AG20443 (cell line): ENCODE measurements around the gene PLEKHH1.
"Not testable (repeated sequence)": the region's sequence is repeated elsewhere in the genome, so short reads cannot be mapped to it uniquely, and the experiment has no call there.

ENCODE experiments used
- DNase-seq: peaks from one replicate; pipeline ENCODE4 v3.0.0; 2012; ENCODE audit warnings: low spot score, mixed read lengths

Gene PLEKHH1

DNA sequence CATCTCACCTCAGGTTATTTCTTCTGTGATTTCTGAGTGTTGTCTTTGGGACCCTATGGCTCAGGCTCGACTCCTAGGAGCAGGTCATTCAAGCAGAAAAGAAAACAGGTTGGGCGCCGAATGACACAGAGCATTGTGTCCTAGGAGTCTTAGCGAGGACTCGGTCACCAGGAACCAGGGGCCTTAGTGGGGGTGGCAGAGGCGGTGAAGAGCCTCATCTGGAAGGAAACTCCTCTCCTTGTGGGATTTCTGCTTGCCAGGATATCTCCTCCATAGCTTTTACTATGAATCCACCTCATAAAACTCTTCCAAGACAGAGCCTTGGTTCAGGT lies 630 bp downstream of the PLEKHH1 start:
- no peak for DNase-seq

DNA sequence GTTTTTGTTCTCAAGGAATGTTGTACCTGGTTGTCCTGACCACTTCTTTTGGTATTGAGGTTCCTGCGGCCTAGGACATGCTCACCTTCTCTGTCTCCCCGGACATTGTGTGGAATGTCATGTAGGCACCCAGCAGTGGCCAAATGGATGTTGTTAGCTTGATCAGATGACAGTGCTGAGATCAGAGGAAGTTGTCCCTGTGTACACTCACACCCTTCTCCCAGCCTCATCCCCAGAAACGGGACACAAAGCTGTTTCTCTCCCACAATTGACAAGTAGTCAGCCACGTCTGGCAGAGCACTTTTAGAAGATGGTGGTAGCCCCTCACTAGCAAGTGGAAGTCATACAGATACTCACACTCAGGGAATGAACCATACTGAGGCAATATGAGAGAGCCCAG lies 3.0 kb downstream of the PLEKHH1 start:
- no peak for DNase-seq

DNA sequence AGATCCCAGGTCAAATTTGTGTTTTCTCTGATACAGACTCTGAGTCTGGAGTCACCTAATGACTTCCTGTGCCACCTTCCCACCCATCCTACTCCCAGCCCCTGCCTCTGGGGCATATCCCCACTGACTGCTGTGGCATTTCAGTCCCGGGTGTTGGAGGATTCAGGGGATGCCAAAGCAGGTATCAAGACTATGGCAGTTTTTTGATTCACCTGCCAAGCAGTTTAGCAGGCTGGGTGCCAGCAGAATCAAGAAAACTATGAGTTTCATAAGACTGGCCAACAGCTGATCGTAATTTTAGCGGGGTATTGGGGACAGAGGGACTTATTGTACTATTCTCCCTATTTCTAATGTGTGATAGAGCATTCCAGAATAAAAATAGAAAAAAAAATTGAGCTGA lies 4.6 kb downstream of the PLEKHH1 start:
- DNase-seq, result no peak

DNA sequence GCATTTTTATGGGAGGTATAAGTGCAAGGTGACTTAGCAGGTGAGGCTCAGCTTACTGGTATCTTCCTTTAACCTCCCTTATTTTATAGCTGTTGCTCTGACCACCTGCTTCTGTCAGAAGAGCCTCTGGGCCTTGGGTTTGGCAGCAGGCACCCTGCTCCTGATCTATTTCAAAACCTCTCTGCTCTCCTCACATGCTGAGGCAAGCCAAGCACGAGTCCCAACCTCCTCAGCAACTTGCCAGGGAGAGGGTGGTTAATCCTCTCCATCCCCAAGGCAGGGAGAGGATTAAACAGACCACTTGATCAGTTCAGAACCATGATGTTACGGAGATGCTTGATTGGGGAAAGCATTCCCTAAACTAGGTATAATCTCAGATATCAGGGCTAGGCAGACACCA lies 5.4 kb downstream of the PLEKHH1 start:
- DNase-seq, result no peak

DNA sequence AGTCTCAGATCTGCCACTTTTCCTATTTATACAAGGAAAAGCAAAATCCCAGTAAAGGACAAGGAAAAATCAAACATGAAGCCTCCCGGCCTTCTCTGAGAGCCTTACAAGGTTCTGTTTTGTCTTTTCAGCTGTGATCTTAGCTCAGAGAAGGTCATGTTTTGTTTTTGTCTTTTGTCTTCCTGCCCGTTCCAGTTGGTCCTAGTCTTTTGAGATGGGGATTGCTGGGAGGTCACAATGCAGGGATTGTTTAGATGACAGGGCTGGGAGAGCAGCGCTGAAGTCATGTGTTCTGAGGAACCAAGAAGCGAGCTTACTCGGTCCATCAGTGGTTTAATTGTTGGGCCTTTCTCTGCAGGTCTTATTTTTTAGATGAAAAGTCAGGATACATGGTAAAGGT lies 6.0 kb downstream of the PLEKHH1 start:
- DNase-seq, result no peak

DNA sequence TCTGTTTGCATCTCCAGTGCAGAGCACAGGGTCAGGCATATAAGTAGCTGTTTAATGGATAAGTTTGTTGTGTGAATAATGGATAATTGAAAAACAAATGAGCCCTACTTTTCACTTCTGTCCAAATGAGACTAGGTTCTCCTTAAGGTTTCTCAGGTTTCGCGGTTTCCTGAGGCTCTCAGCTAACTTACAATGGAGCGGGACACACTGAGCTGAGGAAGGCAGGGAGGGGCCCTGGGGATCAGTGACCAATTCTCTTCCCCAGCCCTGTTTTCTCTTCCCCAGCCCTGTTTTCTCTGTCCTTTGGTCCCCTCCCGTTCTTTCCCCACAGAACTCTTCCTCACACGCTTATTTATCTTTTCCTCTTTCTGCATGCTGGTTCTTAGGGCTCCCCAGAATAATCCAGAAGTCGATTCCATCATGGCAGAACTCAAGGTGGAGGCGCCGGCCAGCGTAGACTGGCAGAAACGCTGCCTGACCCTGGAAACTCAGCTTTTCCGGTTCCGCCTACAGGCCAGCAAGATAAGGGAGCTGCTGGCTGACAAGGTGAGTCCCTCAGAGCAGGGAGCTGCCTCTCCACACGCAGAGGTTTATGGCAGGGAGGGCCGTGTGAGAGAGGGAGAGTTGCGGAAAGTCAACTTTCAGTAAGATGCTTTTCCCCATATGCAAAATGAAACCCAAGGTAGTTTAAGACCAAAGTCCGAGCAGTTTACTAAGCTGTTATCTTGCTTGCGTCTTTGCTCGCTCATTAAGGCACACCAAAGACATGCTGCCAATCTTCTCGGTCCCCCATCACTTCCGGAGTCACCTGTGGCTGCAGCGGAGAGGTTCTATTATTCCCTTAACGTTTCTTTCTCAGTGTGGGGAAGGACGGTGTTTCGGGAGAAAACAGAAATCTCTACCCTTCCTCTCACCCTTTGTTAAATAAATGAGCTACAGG lies 8.6 kb downstream of the PLEKHH1 start:
- DNase-seq, result no peak

DNA sequence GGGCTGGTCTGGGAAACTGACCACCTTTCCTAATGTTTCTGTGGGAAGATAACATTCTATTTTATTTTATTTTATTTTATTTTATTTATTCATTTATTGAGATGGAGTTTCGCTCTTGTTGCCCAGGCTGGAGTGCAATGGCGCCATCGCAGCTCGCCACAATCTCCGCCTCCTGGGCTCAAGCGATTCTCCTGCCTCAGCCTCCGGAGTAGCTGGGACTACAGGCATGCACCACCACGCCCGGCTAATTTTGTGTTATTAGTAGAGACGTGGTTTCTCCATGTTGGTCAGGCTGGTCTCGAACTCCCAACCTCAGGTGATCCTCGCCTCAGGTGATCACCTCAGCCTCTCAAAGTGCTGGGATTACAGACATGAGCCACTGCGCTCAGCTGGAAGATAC lies 9.5 kb downstream of the PLEKHH1 start:
- not testable (repeated sequence) for DNase-seq

DNA sequence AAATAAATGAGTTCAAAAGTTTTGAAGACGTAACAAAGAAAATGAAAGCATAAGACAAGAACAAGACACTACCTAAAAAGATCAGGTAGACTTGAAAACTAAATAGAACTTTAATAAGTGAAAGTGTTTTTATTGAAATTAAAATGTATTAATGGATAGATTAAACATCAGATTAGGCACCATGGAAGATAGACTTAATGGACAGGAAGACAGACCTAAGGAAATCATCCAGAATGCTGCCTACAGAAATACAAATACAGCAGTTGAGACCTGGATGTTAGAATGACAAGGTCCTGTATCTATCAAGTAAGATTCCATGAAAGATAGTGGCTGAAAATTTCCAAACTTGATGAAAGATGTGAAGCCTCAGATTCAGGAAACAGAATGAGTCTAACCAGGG lies 11.5 kb downstream of the PLEKHH1 start:
- DNase-seq, result no peak

DNA sequence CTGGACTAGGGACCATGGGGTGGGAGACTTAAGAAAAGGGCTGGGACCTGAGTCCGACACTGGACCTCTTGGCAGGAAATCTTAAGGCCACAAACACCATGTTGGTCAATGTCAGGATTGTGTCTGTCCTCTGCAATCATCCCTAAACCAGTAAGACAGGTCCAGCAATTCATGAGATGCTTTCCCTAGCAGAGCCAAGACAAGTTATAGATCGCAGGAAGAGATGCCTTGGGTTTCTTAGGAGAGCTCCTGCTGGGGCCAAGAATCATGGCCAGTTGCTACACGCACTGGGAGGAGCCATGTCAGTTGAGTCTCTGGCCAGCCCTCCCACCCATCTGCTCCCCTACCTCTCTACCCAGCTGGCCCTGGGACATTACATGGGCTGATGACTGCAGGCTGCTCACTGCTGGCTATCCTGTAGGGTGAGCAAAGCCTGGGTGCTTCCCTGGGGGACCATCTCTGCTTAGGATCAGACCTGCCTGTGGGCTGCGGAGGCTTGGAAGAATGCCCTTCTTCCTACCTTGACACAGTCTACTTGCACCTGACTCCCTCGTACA lies 14.2 kb downstream of the PLEKHH1 start:
- no peak for DNase-seq

DNA sequence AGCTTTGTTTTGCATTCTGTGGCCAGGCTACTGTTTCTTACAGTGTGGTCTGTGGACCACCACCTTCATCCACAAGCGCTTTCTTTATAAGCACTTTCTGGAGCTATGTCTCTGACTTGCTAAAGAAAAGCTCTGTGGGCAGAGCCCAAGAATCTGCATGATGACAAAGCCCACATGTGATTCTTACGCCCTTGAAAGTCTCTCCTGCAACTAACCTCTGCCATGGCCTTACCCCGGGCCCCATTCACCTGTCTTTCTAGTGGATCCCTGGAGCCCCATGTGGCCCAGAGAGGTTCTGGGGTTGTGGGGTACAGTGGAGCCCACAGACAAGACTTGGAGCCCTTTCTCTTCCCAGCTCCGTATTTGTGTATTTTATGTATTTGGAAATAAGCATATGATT lies 16.6 kb downstream of the PLEKHH1 start:
- no peak for DNase-seq

DNA sequence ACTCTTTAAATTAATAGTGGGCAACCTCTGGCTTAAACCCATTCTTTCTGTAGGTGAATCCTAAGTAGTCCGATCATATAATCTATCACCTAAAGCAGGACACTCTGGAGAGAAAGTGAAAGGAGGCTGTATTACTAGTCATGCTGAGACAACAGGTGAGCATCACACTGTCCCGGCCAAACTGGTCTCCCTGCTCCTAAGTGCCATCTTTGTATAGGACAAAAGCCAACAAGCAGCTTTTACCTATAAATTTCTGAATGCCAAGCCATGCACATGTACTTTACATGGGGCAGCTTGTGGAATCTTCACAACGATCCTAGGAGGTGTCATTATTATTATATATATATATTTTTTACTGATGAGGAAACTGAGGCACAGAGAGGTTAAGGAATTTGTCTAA lies 18.0 kb downstream of the PLEKHH1 start:
- DNase-seq, result no peak

DNA sequence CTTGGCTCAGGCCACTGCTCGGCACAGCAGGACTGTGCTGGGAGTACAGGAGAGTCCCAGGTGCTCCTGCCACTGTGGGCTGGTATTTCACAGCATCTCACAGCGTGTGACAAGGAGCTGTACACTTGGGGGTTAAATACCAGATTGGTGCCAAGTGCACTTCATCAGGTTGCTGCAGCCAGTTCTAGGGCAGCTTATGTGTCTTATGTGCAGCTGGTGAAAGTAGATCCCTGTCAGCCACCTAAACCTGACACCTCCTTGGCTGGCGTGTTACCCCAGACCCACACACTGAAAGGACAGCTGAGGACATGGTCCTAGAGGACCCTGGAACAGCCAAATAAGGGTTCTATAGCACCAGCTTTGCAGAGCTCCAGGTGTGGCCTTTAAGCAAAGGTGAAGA lies 18.9 kb downstream of the PLEKHH1 start:
- DNase-seq, result no peak

DNA sequence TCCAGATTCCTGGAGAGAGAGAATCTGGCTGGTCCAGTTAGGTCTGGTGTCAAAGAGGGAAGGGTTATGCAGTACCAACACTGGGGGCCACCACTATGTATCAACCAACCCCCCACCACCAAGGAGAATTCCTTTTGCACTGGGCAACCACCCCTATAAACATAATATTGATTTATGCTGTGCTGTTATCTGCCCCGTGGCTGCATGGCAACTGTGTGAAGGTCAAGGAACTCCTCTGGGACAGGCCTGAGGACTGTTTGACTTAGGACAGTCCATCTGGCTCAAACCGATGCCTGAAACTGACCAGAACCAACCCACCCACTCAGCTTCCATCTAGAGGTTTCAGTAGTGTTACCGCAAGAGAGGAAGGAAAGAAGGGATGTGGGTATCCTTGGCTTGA lies 20.5 kb downstream of the PLEKHH1 start:
- DNase-seq, result no peak

DNA sequence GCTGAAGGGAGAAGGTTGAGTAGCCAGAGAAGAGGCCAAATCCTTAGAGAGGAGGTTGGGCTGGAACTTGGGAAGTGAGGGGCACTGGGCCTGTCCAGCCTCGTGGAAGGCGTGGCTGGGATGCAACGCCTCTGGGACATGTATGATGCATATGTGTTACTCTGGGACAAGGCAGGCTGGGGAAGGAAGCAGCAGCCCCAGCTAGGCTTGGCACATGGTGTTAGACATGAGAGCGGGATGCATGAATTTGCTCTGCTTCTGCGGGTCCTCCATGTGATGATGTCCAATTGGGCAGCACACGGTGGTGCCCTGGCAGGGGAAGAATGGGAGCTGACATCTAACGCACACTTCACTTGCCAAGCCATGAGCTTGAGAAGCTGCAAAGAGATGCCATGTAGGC lies 21.3 kb downstream of the PLEKHH1 start:
- DNase-seq, result no peak

DNA sequence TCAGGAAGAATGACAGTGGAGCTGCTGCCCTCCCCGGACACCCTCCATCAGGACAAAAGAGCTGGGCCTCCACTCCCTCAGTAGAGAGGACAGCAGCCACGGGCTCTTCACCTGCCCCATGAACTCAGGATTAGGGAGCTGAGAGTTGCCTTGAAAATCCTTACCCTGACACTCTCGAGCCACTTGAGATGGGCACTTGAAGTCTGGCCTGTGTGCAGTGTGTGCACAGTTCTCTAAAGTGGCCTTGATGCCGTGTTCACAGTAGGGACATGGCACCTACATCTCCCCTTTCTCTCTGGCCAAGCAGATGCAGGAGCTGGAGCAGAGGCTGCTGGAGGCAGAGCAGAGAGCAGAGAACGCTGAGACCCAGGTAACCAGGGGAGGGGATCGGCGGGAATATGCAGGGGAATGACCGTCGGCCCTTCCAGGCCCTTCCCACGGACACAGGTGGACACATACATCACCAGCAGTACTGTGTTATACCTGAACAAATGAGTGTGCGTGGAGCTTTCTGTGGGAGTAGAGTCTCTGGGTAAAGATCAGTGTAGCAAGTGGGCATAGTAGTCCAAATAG lies 22.5 kb downstream of the PLEKHH1 start:
- DNase-seq, result no peak

DNA sequence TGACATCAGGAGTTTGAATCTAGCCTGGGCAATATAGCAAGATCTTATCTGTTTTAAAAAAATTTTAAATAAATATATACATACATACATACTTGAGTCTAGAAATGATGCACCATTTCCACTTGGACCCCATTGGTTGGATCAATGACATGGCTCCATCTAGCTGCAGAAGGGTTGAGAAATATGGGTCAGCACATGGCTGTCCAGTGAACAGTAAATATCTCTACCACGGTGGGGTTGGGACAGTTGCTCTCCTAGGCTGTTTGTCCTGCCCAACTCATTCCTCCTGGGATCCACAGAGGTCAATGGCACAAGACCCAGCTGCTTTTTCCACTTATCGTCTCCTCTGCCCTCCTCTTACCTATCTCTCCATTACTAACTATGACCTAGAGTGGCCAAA lies 23.6 kb downstream of the PLEKHH1 start:
- DNase-seq, result no peak

DNA sequence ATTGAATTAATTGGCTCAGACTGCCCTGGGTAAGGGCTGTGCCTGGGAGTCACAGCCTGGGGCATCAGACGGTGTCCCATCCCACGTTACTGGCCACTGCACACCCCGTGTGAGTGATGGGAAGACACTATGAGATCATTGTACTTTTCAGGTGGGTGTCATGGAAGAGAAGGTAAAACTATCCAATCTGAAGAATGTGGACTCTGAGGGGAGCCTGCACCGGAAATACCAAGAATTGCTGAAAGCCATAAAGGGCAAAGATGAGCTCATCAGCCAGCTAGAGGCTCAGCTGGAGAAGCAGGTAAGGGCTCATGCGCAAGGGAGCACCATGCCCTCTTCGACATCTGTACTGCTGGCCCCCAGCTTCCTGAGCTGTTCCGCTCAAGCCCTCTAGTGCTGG lies 24.0 kb downstream of the PLEKHH1 start:
- DNase-seq, result peak; percentile 73

DNA sequence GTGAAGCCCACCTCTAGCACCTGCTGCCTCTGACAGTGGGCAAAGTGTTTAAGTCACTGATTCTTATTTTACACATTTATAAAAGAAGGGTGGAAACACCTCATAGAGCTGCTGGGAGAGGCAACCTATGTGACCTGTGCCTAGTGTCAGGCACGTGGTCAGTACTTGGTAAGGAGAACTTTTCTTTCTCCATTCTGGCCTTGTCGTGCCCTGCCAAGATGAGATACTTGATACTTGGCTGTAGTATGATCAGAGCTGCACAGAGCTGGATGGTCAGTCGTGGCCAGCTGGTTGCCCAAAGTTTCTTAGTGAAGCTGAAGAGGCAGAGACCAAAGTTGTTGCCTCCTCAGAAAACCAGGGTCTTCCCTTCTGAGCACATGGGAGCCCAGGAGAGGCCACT lies 24.6 kb downstream of the PLEKHH1 start:
- no peak for DNase-seq

DNA sequence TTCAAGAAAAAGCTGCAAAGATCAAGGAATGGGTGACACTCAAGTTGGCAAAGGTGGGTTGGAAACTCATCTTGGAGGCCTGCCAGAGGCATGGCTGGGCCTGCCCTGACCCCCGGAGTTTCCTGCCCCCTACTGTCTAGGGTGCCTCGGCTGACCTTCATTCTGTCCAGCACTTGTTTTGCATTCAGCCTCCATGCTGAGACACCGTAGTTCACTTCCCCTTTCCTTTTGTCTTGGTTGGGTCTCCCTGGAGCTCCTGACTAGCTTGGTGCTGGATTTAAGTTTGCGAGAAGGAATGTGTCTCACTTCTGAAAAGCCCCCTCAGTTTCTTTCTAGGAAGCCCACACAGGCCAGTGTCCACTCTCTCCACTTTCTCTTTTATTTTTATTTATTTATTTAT lies 26.5 kb downstream of the PLEKHH1 start:
- no peak for DNase-seq

DNA sequence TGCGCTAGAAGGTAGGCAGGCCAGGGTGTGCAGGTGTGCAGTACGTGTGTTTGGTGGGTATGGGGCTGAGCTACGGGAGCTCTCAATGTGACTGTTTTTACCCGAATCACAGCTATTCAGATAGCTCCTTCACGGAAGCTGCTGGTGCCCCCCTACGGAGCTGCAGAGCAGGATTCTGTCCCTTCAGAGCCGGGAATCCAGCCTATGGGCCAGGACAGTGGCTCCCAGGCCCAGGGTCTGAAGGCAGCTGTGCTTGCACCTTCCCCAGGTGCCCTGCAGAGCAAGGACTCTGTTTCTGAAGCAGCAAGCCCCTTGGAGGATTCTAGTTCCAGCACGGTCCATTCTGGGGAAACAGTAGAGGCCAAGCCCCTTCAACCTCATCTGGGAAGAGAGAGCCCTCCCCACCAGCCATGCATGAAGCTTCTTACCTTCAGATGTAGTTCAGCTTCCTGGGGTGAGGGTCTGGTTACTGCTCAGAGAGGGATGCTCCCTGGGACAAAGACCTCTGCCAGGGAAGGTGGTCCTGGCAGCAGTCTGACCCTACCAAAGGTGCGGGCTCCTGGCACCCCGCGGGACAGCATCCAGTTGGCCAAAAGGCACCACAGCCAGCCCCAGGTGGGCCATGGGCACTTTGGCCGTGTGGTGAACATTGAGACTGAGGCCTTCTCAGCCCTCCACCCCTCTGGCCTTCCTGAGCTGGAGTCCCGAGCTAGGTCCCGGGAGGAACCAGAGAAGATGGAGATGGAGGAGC lies 29.1 kb downstream of the PLEKHH1 start:
- DNase-seq, result no peak

DNA sequence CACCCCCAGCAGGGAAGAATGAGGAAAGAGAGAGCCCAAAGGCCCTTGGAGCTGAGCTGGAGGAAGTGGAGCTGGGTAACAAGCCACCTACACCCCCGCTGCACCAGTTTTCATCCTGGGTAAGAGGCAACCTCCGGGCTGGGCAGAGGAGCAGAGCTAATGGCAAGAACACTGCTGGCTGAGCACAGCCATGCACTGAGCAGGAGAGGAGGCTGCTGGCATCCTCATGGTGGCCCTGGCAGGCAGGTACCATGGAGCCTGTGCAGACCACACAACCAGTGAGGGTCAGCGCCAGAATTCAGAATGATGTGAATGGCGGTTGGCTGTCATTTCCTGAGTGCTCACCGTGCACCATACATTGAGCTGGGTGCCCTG lies 29.7 kb downstream of the PLEKHH1 start:
- DNase-seq, result no peak

DNA sequence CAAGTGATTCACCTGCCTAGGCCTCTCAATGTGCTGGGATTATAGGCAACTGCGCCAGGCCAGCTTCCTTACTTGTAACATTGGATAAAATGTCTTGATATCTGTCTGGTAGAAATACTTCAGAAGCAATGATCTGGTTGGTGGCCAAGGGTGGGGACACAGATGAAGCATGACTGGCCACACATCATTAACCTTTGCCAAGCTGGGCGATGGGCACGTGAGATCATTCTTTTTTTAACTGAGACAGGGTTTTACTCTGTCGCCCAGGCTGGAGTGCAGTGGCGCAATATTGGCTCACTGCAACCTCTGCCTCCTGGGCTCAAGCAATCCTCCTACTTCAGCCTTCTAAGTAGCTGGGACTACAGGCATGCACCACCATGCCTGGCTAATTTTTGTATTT lies 31.1 kb downstream of the PLEKHH1 start:
- DNase-seq, result no peak

DNA sequence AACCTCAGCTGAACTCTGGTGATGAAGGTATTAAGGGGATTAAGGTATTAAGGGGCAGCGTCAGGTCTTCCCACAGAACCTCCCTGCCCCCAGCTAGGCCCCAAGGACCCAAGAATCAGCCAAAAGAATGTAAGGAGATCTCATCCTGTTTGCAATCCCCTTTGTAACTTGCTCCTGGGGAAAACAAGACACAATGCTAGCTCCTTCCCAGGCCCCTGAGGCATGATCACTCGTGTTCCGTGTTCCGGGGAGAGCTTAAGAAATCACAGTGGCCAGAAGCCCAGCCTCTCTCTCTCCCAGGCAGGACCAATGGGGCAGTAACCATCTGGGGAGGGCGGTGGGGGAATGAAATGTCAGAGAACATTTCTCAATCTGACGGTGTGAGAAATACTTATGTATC lies 33.8 kb downstream of the PLEKHH1 start:
- DNase-seq, result no peak
